HG02852 (cell line): ENCODE results near the gene SPECC1L.
"Not testable (repeated sequence)": the region's sequence is repeated elsewhere in the genome, so short reads cannot be mapped to it uniquely, and the experiment has no call there.

Experiments used
- ATAC-seq: cut with Tn5 transposase; IDR thresholded peaks from one replicate; pipeline ENCODE4 v1.9.1; 2021; ENCODE audit warnings: mild to moderate bottlenecking, moderate library complexity; ENCODE audit not compliant: unreplicated experiment

SPECC1L gene, protein sequence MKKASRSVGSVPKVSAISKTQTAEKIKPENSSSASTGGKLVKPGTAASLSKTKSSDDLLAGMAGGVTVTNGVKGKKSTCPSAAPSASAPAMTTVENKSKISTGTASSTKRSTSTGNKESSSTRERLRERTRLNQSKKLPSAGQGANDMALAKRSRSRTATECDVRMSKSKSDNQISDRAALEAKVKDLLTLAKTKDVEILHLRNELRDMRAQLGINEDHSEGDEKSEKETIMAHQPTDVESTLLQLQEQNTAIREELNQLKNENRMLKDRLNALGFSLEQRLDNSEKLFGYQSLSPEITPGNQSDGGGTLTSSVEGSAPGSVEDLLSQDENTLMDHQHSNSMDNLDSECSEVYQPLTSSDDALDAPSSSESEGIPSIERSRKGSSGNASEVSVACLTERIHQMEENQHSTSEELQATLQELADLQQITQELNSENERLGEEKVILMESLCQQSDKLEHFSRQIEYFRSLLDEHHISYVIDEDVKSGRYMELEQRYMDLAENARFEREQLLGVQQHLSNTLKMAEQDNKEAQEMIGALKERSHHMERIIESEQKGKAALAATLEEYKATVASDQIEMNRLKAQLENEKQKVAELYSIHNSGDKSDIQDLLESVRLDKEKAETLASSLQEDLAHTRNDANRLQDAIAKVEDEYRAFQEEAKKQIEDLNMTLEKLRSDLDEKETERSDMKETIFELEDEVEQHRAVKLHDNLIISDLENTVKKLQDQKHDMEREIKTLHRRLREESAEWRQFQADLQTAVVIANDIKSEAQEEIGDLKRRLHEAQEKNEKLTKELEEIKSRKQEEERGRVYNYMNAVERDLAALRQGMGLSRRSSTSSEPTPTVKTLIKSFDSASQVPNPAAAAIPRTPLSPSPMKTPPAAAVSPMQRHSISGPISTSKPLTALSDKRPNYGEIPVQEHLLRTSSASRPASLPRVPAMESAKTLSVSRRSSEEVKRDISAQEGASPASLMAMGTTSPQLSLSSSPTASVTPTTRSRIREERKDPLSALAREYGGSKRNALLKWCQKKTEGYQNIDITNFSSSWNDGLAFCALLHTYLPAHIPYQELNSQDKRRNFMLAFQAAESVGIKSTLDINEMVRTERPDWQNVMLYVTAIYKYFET

DNA sequence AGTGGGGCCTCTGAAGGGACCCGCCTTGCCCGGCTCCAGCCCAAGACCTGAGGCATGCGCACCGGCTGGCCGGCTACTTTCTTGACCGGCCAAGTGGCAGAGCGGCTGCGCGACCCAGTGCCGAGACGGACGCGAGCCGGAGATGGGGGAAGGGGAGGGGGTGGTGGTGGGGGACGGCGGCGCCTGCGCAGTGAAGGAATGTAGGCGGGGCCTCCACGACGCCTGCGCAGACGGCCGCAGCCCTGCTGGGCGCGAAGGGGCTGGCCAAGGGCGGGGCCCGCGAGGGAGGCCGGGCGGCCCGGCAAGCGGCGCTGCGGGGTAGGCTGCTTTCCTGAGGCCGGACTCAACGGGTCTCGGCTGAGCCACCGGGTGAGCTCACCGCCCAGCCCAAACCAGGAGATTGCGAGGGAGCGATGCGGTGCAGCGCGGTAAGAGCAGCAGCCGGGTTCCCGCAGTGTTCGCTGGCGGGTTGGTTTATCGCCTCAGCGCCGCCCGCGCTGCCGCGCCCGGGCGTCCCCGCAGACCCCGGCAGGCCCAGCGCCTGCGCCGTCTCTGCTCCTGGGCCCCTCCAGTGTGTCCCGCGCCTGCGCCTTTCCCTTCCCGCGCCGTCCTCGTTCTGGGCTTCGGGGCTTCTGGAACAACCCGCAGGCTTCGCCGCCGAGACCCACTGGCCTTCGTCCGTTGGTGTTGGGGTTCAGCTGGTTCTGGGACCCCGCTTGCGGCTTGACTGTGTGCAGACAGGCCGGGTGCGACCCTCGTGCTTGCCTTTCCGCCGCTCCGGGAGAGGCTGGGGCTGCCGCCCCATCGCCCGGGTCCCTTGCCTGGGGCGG is at the start of gene SPECC1L:
SPECC1L (plus strand) TSS at position 276 of the 830 bp plus-strand sequence. CDS start 31,401 bp downstream, outside the sequence.
- peak; percentile 79 for ATAC-seq

DNA sequence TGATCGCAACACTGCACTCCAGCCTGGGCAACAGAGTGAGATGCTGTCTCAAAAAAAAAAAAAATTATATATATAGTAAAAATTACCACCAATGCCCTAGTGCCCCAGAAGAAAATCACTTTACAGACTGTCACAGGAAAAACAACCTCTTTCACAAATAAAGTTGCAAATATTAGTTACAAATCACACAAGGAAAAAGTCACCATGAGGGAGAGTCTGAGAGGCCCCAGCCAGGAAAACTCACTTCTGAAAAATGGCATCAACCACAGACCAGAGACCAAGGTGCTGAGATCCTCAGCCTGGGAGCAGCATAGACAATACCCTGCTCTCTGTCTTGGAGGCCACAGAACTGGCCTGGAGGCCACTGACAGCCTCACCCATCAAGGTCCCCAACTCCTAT is 46.2 kb upstream of the SPECC1L start:
- no peak for ATAC-seq

DNA sequence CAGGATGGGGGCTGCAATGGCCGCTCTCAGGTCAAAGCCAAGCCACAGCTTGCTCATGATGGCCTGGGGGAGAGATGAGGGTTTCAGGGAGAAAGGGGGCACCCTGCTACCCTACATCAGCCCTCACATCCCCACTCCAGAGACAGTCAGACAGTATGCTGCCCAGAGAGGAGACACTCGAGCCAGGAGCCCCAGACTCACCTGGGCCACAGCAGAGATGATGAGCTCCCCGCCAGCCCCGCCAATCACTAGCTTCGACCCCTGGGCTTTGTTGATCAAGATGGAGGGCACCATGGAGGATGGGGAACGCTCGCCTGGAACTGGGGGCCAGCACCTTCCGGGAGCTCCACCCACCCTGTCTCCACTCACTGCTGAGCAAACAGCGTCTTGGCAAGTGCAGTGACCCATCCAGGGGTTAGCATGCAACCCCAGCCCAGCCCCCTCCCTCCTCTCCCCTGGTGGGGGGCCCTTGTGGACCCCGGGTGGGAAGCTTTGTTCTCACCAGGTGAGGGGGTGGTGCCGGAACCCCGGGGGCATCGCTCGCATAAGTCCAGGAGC is 45.5 kb upstream of the SPECC1L start:
- ATAC-seq, result no peak

DNA sequence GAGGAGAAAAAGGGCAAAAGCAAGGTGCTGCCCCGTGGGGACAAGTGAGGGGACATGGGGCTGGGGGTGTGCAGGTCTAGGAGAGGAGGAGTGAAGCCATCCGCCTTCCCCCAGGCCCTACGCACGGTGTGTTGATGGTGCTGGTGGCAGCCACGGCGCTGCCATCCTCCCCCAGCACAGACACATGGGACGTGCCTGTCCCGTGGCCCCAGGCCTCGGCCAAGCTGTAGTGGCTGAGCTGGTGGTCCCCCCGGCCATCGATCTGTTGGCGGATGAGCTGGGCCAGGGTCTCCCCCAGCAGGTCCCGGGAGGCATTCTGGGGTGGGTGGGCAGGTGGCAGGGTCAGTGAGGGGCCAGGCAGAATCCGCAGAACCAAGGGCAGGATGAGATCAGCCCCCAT is 44.7 kb upstream of the SPECC1L start:
- ATAC-seq, result no peak

DNA sequence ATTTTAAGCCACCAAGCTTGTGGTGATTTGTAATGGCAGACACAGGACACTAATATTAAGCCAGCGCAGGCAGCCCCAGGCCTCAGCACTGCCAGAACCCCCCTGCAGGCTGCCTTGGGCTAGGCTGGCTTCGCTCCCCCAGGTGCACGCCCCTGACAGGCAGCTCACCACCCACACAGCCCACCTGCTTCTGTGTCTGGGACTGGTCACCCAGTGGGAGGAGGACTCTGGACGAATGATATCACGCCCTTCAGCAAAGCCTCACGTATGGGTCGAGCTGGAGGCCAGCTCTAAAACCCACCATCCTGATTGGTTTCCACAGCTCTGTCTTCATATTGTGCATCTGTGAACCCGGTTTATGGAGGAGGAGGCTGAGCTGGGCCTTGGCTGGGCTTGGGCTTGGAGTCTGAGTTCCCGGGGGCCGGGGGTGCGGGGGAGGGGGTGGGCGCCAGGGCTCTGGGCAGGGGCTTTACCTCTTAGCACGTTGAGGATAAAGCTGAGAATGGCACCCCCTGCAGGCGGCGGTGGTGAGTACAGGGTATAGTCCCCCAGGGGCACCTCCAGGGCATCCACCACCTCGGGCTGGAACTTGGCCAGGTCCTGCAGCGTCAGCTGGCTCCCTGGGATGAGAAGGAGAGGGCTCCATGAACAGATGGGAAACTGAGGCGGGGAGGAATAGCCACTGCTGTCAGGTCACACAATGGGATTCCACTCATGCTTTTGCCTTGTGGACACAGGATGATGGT is 39.5 kb upstream of the SPECC1L start:
- ATAC-seq, result no peak

DNA sequence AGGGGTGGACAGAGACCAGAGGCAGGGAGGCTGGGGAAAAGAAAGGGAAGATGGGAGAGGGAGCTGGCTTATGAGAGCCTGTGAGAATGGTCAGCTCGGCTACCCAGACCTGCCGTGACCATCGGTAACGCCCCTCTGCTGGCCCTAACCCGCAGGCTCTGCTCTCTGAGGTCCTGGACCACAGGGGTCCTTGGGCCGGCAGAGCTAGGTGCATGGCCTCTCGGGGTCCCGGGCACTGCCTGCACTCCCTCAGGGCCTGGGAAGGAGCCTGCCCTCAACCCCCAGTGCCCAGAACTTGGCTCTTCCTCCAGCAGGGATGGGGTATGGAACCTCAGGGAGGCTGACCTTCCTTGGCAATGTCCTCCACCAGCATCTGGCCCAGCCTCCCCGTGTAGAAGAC is 38.9 kb upstream of the SPECC1L start:
- no peak for ATAC-seq

DNA sequence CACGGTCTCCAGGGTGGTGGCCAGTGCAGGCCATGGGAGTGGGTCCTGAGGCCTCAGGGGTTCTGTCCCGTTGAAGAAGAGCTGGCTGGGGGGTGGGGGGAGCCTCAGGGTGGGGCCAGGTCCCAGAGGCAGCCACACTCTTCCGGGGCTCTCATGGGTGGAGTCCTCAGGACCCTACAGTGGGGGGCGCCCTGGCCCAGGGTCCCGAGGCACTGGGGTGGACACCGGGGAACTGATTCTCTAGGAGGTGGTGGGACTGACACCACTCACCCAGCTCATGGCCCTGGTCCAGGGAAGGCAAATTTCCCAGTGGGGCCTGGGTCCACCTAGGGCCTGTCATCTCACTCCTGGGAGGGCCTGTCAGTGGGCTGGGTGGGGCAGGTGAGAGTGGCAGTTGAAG is 38.5 kb upstream of the SPECC1L start:
- ATAC-seq, result no peak

DNA sequence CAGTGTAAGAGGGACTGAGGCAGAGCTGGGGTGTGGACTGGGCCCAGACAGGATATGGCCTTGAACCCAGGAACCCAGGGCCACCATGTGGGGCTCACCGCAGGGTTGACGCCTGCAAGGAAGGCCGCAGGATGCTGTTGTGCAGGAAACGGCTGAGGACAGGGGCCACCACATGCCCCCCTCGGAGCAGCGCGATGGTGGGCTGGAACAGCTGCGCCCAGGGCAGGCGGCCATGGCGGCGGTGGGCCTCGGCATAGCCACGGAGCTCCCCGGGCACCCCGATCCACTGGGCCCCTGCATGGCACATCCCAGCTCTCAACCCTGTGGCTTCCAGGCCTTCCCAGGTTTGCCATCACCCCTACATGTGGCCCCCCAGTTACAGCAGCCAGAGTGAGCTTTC is 37.9 kb upstream of the SPECC1L start:
- ATAC-seq, result no peak

DNA sequence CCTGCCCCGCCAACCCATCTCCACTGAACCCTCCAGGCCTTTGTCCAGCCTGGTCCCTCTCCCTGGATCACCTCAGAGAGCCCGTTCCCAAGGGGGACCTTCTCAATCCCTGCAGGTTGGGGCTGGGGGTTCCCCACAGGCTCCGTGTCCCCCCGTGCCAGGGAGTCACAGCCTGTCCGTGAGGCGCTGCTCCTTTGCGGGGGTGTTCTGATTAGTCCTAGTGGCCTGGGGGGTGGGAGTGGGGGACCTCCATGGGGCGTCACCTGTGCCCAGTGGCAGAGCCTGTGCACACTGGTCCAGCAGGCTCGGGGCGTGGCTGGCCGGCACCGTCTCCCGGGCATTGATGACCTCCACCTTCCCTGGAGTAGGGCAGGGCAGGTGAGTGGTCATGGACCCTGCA is 37.4 kb upstream of the SPECC1L start:
- ATAC-seq, result no peak

DNA sequence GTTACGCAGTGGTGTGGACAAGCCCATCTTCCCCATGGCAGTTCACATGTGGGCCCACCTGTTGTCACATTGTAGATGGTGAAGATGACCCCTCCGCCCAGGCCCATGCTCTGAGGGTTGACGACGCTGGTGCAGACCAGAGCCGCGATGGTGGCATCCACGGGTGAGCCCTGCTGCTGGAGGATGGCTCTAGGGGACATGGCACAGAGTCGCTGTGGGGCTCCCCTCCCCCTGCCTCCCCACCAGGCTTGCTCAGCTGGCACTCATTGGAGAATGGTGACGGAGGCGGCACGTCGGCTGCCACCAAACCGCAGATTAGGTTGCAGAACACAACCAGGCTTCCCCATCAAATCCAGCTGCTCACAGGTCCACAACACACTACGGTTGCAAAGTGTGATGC is 36.8 kb upstream of the SPECC1L start:
- no peak for ATAC-seq

DNA sequence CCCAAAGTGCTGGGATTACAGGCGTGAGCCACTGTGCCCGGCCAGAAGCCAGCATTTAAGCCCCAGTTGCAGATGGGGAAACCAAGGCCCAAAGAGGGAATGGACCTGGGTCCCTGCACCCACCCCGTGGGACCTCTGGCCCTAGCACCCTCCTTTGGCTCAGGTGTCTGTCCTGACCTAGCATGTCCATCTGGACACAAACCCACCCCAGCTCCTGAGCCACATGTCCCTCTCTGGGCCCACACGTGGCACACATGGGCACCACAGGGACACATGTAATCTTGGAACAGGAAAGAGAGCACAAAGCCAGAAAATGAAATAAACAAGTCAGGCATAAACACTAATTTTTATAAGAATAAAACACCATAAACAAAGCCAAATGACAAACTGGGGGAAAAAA is 35.3 kb upstream of the SPECC1L start:
- ATAC-seq, result no peak

DNA sequence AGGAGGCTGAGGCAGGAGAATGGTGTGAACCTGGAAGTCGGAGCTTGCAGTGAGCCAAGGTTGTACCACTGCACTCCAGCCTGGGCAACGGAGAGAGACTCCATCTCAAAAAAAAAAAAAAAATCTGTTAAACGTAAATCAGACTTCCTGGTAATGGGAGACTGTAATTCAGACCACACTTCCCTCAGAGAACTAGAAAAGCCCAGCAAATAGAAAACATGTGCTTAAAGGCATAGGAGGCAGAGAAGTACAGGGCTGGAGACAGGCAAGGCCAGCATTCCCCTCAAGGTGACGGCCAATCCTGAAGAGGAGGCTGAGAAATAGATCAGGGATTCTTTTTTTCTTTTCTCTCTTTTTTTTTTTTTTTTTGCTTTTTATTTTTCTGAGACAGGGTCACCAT is 34.0 kb upstream of the SPECC1L start:
- ATAC-seq, result no peak

DNA sequence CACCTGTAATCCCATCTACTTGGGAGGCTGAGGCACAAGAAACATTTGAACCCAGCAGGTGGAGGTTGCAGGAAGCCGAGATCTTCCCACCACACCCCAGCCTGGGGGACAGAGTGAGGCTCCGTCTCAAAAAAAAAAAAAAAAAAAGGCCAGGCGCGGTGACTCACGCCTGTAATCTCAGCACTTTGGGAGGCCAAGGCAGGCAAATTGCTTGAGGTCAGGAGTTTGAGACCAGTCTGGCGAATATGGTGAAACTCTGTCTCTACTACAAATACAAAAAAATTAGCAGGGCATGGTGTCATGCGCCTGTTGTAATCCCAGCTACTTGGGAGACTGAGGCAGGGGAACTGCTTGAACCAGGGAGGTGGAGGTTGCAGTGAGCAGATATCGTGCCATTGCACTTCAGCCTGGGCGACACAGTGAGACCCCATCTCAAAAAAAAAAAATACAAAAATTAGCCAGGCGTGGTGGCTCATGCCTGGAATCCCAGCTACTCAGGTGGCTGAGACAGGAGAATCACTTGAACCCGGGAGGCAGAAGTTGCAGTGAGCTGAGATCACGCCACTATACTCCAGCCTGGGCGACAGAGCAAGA is 32.4 kb upstream of the SPECC1L start:
- not testable (repeated sequence) for ATAC-seq

DNA sequence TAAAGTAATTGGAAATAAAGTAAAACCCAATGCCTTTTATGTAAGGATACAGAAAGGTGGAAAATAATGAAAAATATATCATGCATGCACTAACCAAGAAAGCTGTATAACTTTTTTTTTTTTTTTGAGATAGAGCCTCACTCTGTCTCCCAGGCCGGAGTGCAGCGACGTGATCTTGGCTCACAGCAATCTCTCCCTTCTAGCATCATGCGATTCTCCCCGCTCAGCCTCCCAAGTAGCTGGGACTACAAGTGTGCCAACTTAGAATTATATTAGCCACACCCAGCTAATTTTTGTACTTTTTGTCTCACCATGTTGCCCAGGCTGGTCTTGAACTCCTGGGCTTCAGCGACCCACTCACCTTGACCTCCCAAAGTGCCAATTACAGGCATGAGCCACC is 30.2 kb upstream of the SPECC1L start:
- no peak for ATAC-seq

DNA sequence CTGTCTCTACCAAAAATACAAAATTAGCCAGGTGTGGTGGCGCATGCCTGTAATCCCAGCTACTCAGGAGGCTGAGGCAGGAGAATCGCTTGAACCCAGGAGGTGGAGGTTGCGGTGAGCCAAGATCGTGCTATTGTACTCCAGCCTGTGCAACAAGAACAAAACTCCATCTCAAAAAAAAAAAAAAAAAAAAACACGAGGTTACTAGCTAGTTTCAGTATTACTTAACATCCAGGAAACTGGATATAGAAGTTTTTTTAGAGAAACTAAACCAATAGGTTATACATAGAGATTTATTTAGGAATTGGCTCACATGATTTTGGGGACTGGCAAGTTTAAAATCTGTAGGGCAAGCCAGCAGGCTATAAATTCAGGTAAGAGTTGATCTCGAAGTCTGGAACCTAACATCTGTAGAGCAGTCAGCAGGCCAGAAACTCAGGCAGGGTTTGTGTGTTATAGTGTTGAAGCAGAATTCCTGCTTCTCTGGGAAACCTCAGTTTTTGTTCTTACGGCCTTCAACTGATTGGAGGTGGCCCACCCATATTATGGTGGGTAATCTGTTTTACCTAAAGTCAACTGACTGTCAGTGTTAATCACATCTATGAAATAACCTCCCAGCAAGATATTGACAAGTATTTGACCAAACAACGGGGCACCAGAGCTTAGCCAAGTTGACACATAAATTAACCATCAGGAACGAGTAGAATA is 29.5 kb upstream of the SPECC1L start:
- ATAC-seq, result not testable (repeated sequence)

DNA sequence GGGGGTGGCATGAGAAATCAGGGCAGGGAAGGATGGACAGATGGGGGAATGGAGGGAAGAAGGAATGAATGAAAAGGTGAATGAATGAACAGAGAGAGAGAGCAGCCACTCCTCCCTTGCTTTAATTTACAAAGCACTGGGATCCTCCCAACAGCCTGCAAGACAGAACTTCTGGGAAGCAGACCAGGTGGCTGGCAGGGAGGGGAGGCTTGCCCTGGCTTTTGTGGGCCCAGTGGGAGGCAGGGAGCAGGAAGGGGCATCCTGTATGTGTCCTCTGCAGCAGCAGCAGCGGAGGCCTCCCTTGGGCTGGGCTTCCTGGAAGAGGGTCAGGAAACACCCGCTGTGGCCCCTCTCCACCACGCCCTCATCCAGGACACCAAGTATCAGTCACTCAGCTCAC is 27.2 kb upstream of the SPECC1L start:
- not testable (repeated sequence) for ATAC-seq

DNA sequence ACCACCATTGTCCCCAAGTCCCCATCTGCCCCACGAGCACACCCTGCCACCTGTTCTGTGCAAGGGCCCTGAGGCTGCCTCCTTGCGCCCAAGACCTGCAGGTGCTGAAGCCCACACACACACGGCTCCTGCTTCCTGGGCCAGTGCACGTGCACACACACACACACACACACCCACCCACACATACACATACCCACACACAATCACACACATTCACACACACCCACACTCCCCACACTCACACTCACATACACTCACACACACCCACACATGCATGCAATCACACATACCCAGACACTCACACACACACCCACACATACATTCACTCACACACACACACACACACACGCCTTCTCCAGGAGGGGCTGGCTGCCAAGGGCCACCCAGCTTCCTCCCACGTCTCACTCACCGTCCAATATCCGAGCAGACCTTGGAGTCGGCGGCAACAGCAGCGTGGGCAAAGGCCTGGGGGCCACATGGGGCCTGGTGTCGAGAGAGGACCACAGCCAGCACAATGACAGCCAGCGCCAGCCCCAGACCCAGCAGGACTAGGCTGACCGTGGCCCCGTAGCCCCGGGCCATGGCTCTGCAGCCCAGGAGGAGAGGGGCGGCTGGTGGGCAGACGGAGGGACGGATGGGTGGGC is 26.4 kb upstream of the SPECC1L start:
- ATAC-seq, result no peak

DNA sequence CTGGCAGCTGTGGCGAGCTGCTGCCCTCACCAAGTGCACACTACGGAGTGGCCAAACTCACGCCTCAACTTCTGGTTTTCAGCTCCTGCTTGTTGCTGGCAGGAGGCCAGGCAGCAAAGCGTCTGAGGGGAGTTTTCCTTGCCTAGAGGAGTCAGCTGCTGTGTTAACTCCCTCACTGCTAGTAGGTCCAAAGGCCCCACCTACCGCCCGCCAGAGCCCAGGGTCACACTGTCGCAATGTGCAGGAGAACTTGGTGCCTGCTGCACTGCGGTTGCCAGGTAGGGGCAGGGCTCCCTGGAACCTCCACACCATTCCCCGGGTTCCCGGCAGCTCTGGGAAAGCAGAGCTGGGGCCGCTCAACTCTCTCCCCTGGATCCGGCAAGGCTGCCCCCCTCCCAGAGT is 25.6 kb upstream of the SPECC1L start, which contains the start of gene GGT5:
GGT5 (minus strand) TSS at position 53 of the 402 bp plus-strand sequence. CDS start 357 bp downstream, outside the sequence.
- ATAC-seq, result not testable (repeated sequence)
